Fibroblast of mammary gland (primary cell): ENCODE data around the gene STK39.

Source experiments
- DNase-seq: peaks from one replicate; pipeline ENCODE4 v3.0.0-alpha.2; 2010; ENCODE audit warnings: low read depth
- H3K4me3 ChIP-seq: 2 replicates; pipeline ENCODE4 v1.5.1; 2011; ENCODE audit warnings: low read depth, mild to moderate bottlenecking, low read length, moderate library complexity; ENCODE audit not compliant: control insufficient read depth
- CTCF ChIP-seq: conservative IDR thresholded peaks from 2 replicates; pipeline ENCODE4 v1.5.1; 2011; ENCODE audit warnings: low read depth, low read length, inconsistent platforms; ENCODE audit not compliant: control insufficient read depth, insufficient read depth

STK39 gene

GRCh38 chr2:168157926-168158325, 89.5 kb downstream of the STK39 start:
- no peak for TF ChIP-seq CTCF
- DNase-seq: no peak
- H3K4me3 ChIP-seq: no peak overlapping the region

- no peak for TF ChIP-seq CTCF
- H3K4me3 ChIP-seq: no peak overlapping the region
- no peak for DNase-seq
Measured at GRCh38 chr2:168157070-168157469, 90.3 kb downstream of the STK39 start.

GRCh38 chr2:168156661-168157060, 90.7 kb downstream of the STK39 start:
- DNase-seq: peak; percentile 67
- TF ChIP-seq CTCF: no peak

GRCh38 chr2:168155680-168156079, 91.7 kb downstream of the STK39 start:
- TF ChIP-seq CTCF: no peak
- no peak overlapping the region for H3K4me3 ChIP-seq
- DNase-seq: no peak

More at GRCh38 chr2:168156661-168157060, 90.7 kb downstream of the STK39 start:
- no peak overlapping the region for H3K4me3 ChIP-seq

- no peak for DNase-seq
- no peak overlapping the region for H3K4me3 ChIP-seq
- no peak for TF ChIP-seq CTCF
Measured at GRCh38 chr2:168155046-168155445, 92.3 kb downstream of the STK39 start.

GRCh38 chr2:168152902-168153530, 94.4 kb downstream of the STK39 start:
- no peak for TF ChIP-seq CTCF
- DNase-seq: no peak
- no peak overlapping the region for H3K4me3 ChIP-seq

GRCh38 chr2:168149986-168150385, 97.4 kb downstream of the STK39 start:
- H3K4me3 ChIP-seq: no peak overlapping the region
- no peak for DNase-seq
- TF ChIP-seq CTCF: no peak
